Dermis microvascular lymphatic vessel endothelial cell (primary cell): ENCODE results near the gene HMOX2. TPM values are rescaled to one million over a fixed set of nuclear protein-coding genes. Genes with fewer than 3 reads are reported as not detected.

Experiments used
- DNase-seq, 2 donors: peaks; one replicate each; pipeline versions ENCODE4 v3.0.0 to v3.0.0-alpha.2; 2010; ENCODE audit warnings: low read depth in 2 of 2
- total RNA-seq: library from RNA; depleted of rRNA; stranded (reverse); fragments of >200 nt; gene quantifications from 2 replicates; pipeline ENCODE4 v1.2.1, GENCODE V29; 2014

The HMOX2 gene
- total RNA-seq, 1 donor from 2014 or later = 109 TPM

DNA sequence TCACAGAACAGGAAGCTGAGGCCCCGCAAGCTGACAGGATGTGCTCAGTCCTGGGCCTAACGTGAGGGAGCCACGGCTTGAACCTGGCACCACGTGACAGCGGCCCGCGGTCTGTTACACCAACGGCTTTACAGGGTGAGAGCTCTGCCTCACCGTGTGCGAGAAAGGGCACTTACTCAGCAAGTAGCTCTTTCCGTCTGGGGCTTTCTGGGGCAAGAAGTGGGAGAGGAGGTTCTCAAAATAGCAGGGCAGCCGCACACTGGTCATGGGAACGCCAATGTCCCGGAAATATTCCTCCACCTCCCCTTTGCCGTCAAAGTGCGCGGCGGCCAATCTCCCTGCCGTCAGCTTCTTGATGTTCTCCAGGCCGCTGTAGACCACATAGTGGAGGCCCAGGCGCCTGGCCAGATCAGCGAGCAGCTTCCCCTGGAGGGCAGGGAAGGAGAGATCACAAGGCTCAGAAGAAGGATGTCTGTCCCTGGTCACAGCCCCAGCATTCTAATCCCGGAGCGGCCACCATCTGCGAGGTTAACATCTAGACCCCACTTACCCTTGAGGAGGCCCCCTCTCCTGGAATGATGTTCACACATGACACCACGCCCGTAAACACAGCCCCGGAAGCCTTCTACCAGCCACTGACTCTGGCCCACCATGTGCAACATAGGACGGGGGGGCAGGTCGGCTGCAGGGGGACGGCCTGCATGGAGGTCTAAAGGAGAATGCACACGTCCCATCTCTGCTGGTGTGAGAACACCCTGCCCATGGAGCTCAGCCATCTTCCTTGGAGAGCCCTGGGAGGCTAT is 10.0 kb upstream of the HMOX2 start:
- no peak for DNase-seq

GRCh38 chr16:4467916-4468315 is 8.3 kb upstream of the HMOX2 start:
- DNase-seq = no peak

- no peak for DNase-seq
Observed at GRCh38 chr16:4468972-4469371, 7.2 kb upstream of the HMOX2 start.

- no peak for DNase-seq
Observed at GRCh38 chr16:4471869-4472268, 4.3 kb upstream of the HMOX2 start.

GRCh38 chr16:4472880-4473279 is 3.3 kb upstream of the HMOX2 start:
- DNase-seq = no peak

- peak; percentile 86 to 91 for DNase-seq
Observed at GRCh38 chr16:4474192-4474961, 1.8 kb upstream of the HMOX2 start, which contains the start of gene NMRAL1. NMRAL1 (minus strand) TSS chr16:4474625; CDS start chr16:4474132, 493 bp downstream.

DNA sequence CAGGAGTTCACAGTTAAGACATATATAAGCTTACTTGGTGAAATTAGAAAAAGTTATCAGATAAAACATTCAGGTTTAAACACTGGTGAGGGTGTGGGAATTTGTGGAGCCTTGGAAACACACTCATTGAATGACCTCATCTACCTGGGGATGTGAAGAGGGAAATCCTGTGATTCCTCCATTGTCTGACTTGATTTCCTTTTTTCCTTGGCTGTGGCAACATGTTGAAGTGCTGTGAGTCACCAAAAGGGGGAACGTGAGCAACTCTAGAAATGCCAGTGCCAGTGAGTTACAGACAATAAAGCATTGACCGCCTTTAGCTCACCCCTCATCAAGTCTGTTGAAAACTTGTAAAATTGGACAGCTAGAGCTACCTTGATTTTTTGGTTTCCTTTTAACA is 1.8 kb downstream of the HMOX2 start:
- DNase-seq = peak; percentile 88 to 97

GRCh38 chr16:4481526-4481925 is 5.3 kb downstream of the HMOX2 start:
- DNase-seq = no peak

DNA sequence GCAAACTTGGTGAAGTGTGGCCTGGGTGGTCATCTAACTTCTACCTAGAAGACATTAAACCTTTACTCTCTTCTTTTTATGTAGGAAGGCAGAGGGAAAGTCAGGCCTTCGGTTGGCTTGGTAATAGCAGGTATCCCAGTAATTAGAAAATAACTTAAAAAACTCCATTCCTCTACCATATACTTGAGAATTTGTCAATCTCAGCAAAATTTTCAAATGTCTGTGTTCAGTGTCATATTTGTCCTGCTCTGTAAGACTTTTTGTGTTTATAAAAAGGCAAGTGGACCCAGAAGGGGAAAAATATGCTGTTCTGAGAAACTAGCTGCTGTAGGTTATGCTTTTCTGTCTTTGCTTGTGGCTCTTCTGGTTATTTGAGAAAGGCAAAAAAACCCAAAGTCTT is 5.8 kb downstream of the HMOX2 start:
- no peak for DNase-seq

- DNase-seq = no peak
Observed at GRCh38 chr16:4486126-4486893, 10.1 kb downstream of the HMOX2 start.

GRCh38 chr16:4487955-4488498 is 11.8 kb downstream of the HMOX2 start:
- DNase-seq = peak; percentile 30 to 56

GRCh38 chr16:4488499-4488967 is 12.3 kb downstream of the HMOX2 start:
- no peak for DNase-seq

GRCh38 chr16:4489030-4489429 is 12.8 kb downstream of the HMOX2 start:
- DNase-seq = no peak

GRCh38 chr16:4491898-4492297 is 15.7 kb downstream of the HMOX2 start:
- DNase-seq = no peak

DNA sequence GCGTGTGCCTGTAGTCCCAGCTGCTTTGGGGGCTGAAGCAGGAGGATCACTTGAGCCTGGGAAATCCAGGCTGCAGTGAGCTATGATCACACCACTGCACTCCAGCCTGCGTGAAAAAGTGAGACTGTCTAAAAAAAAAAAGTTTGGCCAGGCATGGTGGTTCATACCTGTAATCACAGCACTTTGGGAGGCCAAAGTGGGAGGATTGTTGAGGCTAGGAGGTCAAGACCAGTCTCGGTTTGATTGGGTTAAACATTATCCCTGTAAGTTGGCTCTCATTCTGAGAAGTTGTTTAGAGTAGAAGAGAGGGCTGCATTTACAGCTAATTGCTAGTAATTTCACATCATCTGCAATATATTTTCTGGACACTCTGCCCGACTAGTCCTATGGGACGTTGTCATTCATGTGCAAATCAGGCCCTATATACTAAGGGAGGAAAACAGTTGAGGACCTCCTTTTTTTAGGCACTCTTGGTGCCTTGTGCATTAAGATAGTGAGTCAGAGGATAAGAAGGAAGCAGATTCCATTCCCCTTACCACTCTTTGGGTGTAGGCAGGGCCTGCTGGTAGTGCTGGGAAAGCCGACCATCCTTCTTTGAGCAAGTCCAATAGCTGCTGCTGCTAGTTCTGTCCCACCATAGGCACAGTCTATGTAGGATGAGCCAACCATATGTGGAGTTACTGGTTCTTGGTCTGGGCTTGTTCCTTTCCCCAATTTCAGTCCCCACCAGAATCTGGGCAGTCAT is 18.7 kb downstream of the HMOX2 start:
- DNase-seq = no peak

DNA sequence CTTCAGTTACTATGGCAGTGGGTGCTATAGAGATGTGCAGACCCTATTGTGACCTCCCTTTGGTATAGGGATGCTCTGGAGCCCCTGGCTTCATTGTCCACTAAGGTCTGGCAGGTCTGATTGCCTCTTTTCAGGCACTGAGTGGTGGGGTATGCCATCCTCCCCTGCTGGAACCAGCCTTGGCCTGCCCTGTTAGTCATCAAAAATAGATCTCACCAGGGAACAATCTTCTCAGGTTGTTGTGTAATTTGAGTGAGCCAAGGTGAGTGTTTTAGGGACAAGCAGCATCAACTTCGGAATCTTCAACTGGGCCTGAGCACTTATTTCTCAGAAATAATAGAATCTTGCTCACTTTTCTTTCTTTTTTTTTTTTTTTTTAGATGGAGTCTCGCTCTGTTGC is 19.6 kb downstream of the HMOX2 start:
- DNase-seq = no peak

DNA sequence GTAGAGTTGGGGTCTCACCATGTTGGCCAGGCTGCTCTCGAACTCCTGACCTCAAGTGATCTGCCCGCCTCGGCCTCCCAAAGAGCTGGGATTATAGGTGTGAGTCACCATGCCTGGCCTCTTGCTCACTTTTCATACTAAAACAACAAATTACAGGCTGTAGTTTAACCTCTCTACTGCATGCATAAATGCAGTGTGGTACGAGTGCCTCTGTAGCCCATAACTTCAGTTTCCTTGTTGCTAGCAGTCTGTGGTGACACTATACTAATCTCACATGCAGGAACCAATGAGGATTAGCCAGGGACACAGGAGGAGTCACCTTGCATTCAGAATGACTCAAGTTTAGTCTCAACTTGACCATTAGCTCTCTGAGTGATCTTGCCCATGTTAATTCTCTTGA is 20.1 kb downstream of the HMOX2 start:
- no peak for DNase-seq

DNA sequence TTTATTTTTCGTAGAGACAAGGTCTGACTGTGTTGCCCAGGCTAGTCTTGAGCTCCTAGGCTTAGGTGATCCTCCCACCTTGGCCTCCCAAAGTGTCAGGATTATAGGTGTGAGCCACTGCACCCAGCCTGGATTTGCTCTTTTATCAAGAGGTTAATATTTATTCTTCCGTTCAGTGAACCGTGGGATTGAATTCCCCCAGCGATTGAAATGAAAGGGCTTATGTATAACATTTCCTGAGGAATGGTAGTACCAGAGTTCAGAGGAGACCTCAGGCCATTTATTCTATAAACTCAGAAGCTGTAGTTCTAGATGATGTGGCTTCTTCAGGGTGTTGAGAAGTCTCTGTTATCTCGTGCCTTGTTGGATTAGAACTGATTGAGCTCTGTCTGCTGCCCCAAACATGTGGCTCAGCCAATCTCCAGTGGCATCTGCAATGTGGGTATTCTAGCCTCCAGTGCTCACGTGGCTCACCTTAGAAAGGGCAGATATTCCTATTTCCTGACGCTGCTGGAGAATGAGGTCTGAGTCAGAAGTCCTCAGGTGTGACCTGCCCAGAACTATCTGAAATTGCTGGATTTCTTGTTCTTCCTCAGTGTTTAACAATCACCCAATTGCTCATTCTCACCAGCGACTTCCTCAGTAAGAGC is 22.5 kb downstream of the HMOX2 start:
- DNase-seq = no peak

DNA sequence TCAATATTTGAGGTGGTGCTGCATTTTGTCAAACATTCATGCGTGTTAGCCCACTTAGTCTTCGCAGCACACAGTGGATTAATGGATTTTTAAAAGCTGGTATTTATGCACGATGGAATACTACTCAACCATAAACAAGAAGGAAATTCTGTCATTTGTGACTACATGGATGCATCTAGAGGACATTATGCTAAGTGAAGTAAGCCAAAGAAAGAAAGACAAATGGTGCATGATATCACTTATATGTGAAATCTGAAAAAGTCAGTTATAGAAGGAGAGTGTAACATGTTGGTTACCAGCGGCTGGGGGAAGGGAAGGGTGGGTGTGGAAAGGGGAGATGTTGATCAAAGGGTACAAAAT is 23.0 kb downstream of the HMOX2 start:
- DNase-seq = no peak

GRCh38 chr16:4500272-4500671 is 24.1 kb downstream of the HMOX2 start:
- DNase-seq = peak in 1 of 2 donors; percentile 85
